GM23338 (cell line): Measurements from ENCODE around the gene BANP. TPM values are rescaled to one million over a fixed set of nuclear protein-coding genes. Genes with fewer than 3 reads are reported as not detected.

Experiments
- ATAC-seq: fragments of 200-7000 bp; cut with Tn5 transposase; 3 replicates; pipeline ENCODE4 v1.9.1; 2020
- DNase-seq: peaks from one replicate; pipeline ENCODE4 v3.0.0-alpha.2; 2015; ENCODE audit warnings: low spot score
- H2AFZ ChIP-seq: fragments of 200-600 bp; sonication (generic); 2 replicates; pipeline ENCODE4 v1.8.0; 2016; ENCODE audit warnings: antibody characterized with exemption, mild to moderate bottlenecking, moderate library complexity
- H3F3A ChIP-seq: fragments of 200-600 bp; sonication (generic); replicated peaks from 2 replicates; pipeline ENCODE4 v1.8.0; 2017; ENCODE audit warnings: antibody characterized with exemption, mixed run types, low read depth
- H3K27ac ChIP-seq: fragments of 200-600 bp; sonication (generic); 2 replicates; pipeline ENCODE4 v1.6.1; 2016; ENCODE audit warnings: low read depth
- H3K27me3 ChIP-seq: fragments of 200-600 bp; sonication (generic); 2 replicates; pipeline ENCODE4 v1.8.0; 2016; ENCODE audit warnings: mild to moderate bottlenecking, mixed run types, moderate library complexity; ENCODE audit not compliant: insufficient read depth
- H3K36me3 ChIP-seq: fragments of 200-600 bp; sonication (generic); 2 replicates; pipeline ENCODE4 v1.8.0; 2016; ENCODE audit warnings: mild to moderate bottlenecking; ENCODE audit not compliant: insufficient read depth
- H3K4me1 ChIP-seq: fragments of 200-600 bp; sonication (generic); 2 replicates; pipeline ENCODE4 v1.8.0; 2016; ENCODE audit warnings: mild to moderate bottlenecking, moderate library complexity; ENCODE audit not compliant: insufficient read depth
- H3K4me2 ChIP-seq: fragments of 200-600 bp; sonication (generic); 2 replicates; pipeline ENCODE4 v1.7.1; 2017; ENCODE audit warnings: mixed run types
- H3K4me3 ChIP-seq: fragments of 200-600 bp; sonication (generic); 2 replicates; pipeline ENCODE4 v1.6.1; 2016; ENCODE audit warnings: mixed run types
- H3K79me2 ChIP-seq: fragments of 200-600 bp; sonication (generic); replicated peaks from 2 replicates; pipeline ENCODE4 v1.8.0; 2017; ENCODE audit warnings: mild to moderate bottlenecking; ENCODE audit not compliant: insufficient read depth
- H3K9me2 ChIP-seq: fragments of 200-600 bp; sonication (generic); 2 replicates; pipeline ENCODE4 v1.8.0; 2017; ENCODE audit not compliant: insufficient read depth
- H4K20me1 ChIP-seq: fragments of 200-600 bp; sonication (generic); replicated peaks from 2 replicates; pipeline ENCODE4 v1.8.0; 2017; ENCODE audit warnings: mild to moderate bottlenecking; ENCODE audit not compliant: insufficient read depth
- H3K27ac Mint-ChIP-seq: 2 replicates; pipeline ENCODE4 v1.8.0; 2020; ENCODE audit warnings: inconsistent platforms, mild to moderate bottlenecking, moderate library complexity, mixed read lengths
- H3K27me3 Mint-ChIP-seq: 3 replicates; pipeline ENCODE4 v1.8.0; 2022; ENCODE audit warnings: low read depth, mild to moderate bottlenecking, moderate library complexity, mixed read lengths, inconsistent platforms; ENCODE audit not compliant: insufficient read depth, poor library complexity
- H3K36me3 Mint-ChIP-seq: 3 replicates; pipeline ENCODE4 v1.8.0; 2021; ENCODE audit warnings: low read depth, mild to moderate bottlenecking, inconsistent platforms, moderate library complexity, mixed read lengths
- H3K4me1 Mint-ChIP-seq: 3 replicates; pipeline ENCODE4 v1.8.0; 2020; ENCODE audit warnings: mild to moderate bottlenecking, inconsistent platforms, mixed read lengths
- H3K4me3 Mint-ChIP-seq: 3 replicates; pipeline ENCODE4 v1.8.0; 2021; ENCODE audit warnings: moderate library complexity, mild to moderate bottlenecking, inconsistent platforms, mixed read lengths
- H3K9me3 Mint-ChIP-seq: 3 replicates; pipeline ENCODE4 v1.8.0; 2020; ENCODE audit warnings: moderate library complexity, mild to moderate bottlenecking, inconsistent platforms, mixed read lengths
- CREB1 ChIP-seq: fragments of 250-450 bp; sonication (Bioruptor Pico); IDR thresholded peaks from 2 replicates; pipeline ENCODE4 v1.5.0; 2020; ENCODE audit warnings: low read depth, mild to moderate bottlenecking, moderate library complexity
- CTCF ChIP-seq, 2 experiments: fragments of 200-600 bp in 1 of 2; sonication (generic) in 1 of 2; conservative IDR thresholded peaks; 2 replicates each; pipeline versions ENCODE4 v1.5.1 to v1.6.1; 2016 to 2017; ENCODE audit warnings: antibody characterized with exemption in 2 of 2, low read depth in 2 of 2, mild to moderate bottlenecking in 2 of 2, moderate library complexity in 1 of 2
- ETS1 ChIP-seq: IDR thresholded peaks from 2 replicates; pipeline ENCODE4 v1.6.1; 2016; ENCODE audit warnings: antibody characterized with exemption
- EZH2 ChIP-seq: fragments of 200-600 bp; sonication (generic); IDR thresholded peaks from one replicate; pipeline ENCODE4 v1.8.0; 2017; ENCODE audit warnings: antibody characterized with exemption, mild to moderate bottlenecking, low read depth; ENCODE audit not compliant: unreplicated experiment
- JUNB ChIP-seq: IDR thresholded peaks from one replicate; pipeline ENCODE4 v1.6.1; 2016; ENCODE audit warnings: antibody characterized with exemption; ENCODE audit not compliant: unreplicated experiment
- REST ChIP-seq: IDR thresholded peaks from one replicate; pipeline ENCODE4 v1.6.1; 2018; ENCODE audit warnings: antibody characterized with exemption; ENCODE audit not compliant: unreplicated experiment
- ZNF114 ChIP-seq: fragments of 250-450 bp; sonication (Bioruptor Pico); IDR thresholded peaks from 2 replicates; pipeline ENCODE4 v1.5.0; 2020; ENCODE audit warnings: mild to moderate bottlenecking, moderate library complexity
- ZNF331 ChIP-seq: fragments of 250-450 bp; sonication (Bioruptor Pico); IDR thresholded peaks from 2 replicates; pipeline ENCODE4 v1.5.0; 2020; ENCODE audit warnings: low read depth, mild to moderate bottlenecking, moderate library complexity
- polyA plus RNA-seq: library from polyadenylated mRNA; unstranded; fragments of >200 nt; fragmentation: Nextera tagmentation; extraction: Ambion mirVana; gene quantifications from 2 replicates; pipeline ENCODE4 v1.2.1, GENCODE V29; 2016
- total RNA-seq: library from RNA; depleted of rRNA; stranded (reverse); fragments of >200 nt; shearing (Covaris generic); gene quantifications from 2 replicates; pipeline ENCODE4 v1.2.3, GENCODE V29; 2014

Gene BANP
- total and polyA plus RNA-seq, 2 experiments from 2014 or later, result 22.3 to 48.0 TPM

- Mint-ChIP-seq H3K4me1 (no peaks in the 10 kb centered on the region), H3K4me3 (no peak overlapping the region), H3K27ac (no peak overlapping the region), H3K9me3 (0 out of 3 replicates have a peak, but pooled peaks cover 3% of the 10 kb centered on the region), H3K36me3 (peaks cover 23% of the 10 kb centered on the region; the same call in 2 of the 3 replicates), H3K27me3 (no peaks in the 10 kb centered on the region)
- DNase-seq (no peak), ATAC-seq (no peak)
- Histone ChIP-seq H3K4me1 (no peaks in the 10 kb centered on the region), H3F3A (no peaks in the 10 kb centered on the region), H3K9me2 (no peaks in the 10 kb centered on the region), H2AFZ (no peak overlapping the region), H3K79me2 (no peaks in the 10 kb centered on the region), H4K20me1 (no peaks in the 10 kb centered on the region), H3K27me3 (no peaks in the 10 kb centered on the region), H3K27ac (no peak overlapping the region), H3K36me3 (0 out of 2 replicates have a peak, but pooled peaks cover 7% of the 10 kb centered on the region), H3K4me2 (no peak overlapping the region), H3K4me3 (no peak overlapping the region)
- no peak for TF ChIP-seq CREB1 (CRISPR knock-in tag)
- TF ChIP-seq JUNB, result no peak
- TF ChIP-seq CTCF (conservative IDR thresholded peaks at IDR 0.05; ENCODE audit: low read depth in 2 of 2), result no peak
Observed at GRCh38 chr16:88077328-88078108, 126.3 kb downstream of the BANP start.

GRCh38 chr16:88078111-88078775 lies 127.0 kb downstream of the BANP start:
- Histone ChIP-seq H2AFZ (no peak overlapping the region), H4K20me1 (no peaks in the 10 kb centered on the region), H3K27me3 (no peaks in the 10 kb centered on the region), H3K9me2 (no peaks in the 10 kb centered on the region), H3K4me1 (no peaks in the 10 kb centered on the region), H3F3A (no peaks in the 10 kb centered on the region), H3K27ac (no peak overlapping the region), H3K79me2 (no peaks in the 10 kb centered on the region), H3K4me3 (no peak overlapping the region), H3K36me3 (0 out of 2 replicates have a peak, but pooled peaks cover 7% of the 10 kb centered on the region), H3K4me2 (no peak overlapping the region)
- DNase-seq (no peak), ATAC-seq (no peak)
- H3K27me3 Mint-ChIP-seq, result peaks cover 3% of the 10 kb centered on the region
- peaks cover 23% of the 10 kb centered on the region; the same call in 2 of the 3 replicates for H3K36me3 Mint-ChIP-seq
- 0 out of 3 replicates have a peak, but pooled peaks cover 3% of the 10 kb centered on the region for H3K9me3 Mint-ChIP-seq
- H3K27ac Mint-ChIP-seq, result no peak overlapping the region
- H3K4me3 Mint-ChIP-seq, result no peak overlapping the region
- H3K4me1 Mint-ChIP-seq, result no peaks in the 10 kb centered on the region
- no peak for TF ChIP-seq EZH2
- no peak for TF ChIP-seq REST
- no peak for TF ChIP-seq CREB1 (CRISPR knock-in tag)
- TF ChIP-seq CTCF (conservative IDR thresholded peaks at IDR 0.05; ENCODE audit: low read depth in 2 of 2), result no peak
- TF ChIP-seq ETS1, result no peak
- no peak for TF ChIP-seq ZNF114 (CRISPR knock-in tag)
- TF ChIP-seq ZNF331, result no peak
